Retinal pigment epithelial cell (primary cell): ENCODE results near the gene CLIP1.
"Not testable (repeated sequence)": the region's sequence is repeated elsewhere in the genome, so short reads cannot be mapped to it uniquely, and the experiment has no call there.

Experiments used
- DNase-seq: peaks from one replicate; pipeline ENCODE4 v3.0.0-alpha.2; 2010; ENCODE audit warnings: low read depth
- H3K4me3 ChIP-seq: 2 replicates; pipeline ENCODE4 v1.5.1; 2011; ENCODE audit warnings: mild to moderate bottlenecking, low read length, control low read depth, moderate library complexity
- CTCF ChIP-seq: conservative IDR thresholded peaks from 2 replicates; pipeline ENCODE4 v1.5.1; 2011; ENCODE audit warnings: low read depth, low read length, control low read depth, inconsistent platforms

CLIP1 gene

GRCh38 chr12:122420471-122421162 is 1.9 kb downstream of the CLIP1 start:
- peak overlapping the region; percentile 86 for H3K4me3 ChIP-seq
- no peak for DNase-seq
- no peak for TF ChIP-seq CTCF

GRCh38 chr12:122419094-122419493 is 3.4 kb downstream of the CLIP1 start:
- not testable (repeated sequence) for H3K4me3 ChIP-seq, DNase-seq

GRCh38 chr12:122415665-122416064 is 6.8 kb downstream of the CLIP1 start:
- not testable (repeated sequence) for H3K4me3 ChIP-seq, DNase-seq

- DNase-seq = no peak
- no peak overlapping the region for H3K4me3 ChIP-seq
- no peak for TF ChIP-seq CTCF
These were observed 8.7 kb downstream of the CLIP1 start for GRCh38 chr12:122413516-122414404.

- H3K4me3 ChIP-seq = no peak overlapping the region
- no peak for DNase-seq
- TF ChIP-seq CTCF = no peak
These were observed 9.5 kb downstream of the CLIP1 start for GRCh38 chr12:122412851-122413433.

GRCh38 chr12:122411537-122411936 is 10.9 kb downstream of the CLIP1 start:
- DNase-seq = no peak
- no peak for TF ChIP-seq CTCF

GRCh38 chr12:122407208-122407607 is 15.3 kb downstream of the CLIP1 start:
- no peak overlapping the region for H3K4me3 ChIP-seq
- no peak for TF ChIP-seq CTCF
- DNase-seq = no peak

More at GRCh38 chr12:122411537-122411936, 10.9 kb downstream of the CLIP1 start:
- H3K4me3 ChIP-seq = no peak overlapping the region
